HG03108 (cell line): ENCODE results near the gene OPRPN.
A peak's percentile ranks its signal among the peaks of the same experiment; 100 is the strongest.

Source experiments
- ATAC-seq: cut with Tn5 transposase; IDR thresholded peaks from one replicate; pipeline ENCODE4 v1.9.1; 2021; ENCODE audit warnings: moderate library complexity; ENCODE audit not compliant: unreplicated experiment

The OPRPN gene

DNA sequence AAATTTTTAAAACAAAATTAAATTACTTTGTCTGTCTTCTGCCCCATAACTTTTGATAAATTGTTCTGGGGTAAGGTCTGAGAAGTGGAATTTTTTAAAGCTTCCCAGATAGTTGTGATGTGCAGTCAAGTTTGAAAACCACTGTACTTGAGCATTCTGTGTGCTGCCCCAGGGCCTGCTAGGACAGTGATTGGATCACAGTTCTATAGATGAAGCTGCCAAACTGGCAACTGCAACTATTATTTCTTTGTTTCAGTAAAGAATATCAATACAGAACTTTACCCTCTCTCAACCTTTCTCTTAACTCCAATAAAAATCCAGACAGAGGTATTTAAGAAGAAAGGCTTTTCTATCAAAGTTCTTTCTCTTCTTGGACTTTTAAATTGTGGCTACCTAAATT is at the start of gene OPRPN:
TSS of gene OPRPN (plus strand) at position 361 of the 400 bp plus-strand sequence. CDS start 1,346 bp downstream, outside the sequence.
- ATAC-seq: no peak

GRCh38 chr4:70356185-70356584 is 41.6 kb upstream of the OPRPN start:
- no peak for ATAC-seq

GRCh38 chr4:70359115-70359661 is 38.6 kb upstream of the OPRPN start:
- no peak for ATAC-seq

DNA sequence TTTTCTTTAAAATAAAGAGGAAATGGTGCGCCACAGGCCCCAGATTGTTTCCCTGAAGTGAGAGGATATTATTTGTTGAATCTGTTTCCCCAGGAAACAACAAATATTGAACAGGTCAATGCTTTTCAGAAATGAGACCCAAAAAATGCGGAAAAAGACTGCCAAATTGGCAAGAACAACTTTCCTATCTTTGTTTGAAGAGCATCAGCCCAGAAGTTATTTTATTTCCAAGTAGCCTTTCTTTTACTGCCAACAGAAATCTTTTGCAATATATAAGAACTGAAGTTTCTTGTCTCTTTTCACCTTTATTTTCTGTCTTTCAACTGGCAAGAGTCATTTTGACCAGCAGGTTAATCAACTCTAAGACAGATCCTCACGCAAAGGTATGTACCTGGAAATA is 37.3 kb upstream of the OPRPN start, which contains the start of gene SMR3A:
TSS of gene SMR3A (plus strand) at position 301 of the 400 bp plus-strand sequence. CDS start 1,356 bp downstream, outside the sequence.
- ATAC-seq: no peak

DNA sequence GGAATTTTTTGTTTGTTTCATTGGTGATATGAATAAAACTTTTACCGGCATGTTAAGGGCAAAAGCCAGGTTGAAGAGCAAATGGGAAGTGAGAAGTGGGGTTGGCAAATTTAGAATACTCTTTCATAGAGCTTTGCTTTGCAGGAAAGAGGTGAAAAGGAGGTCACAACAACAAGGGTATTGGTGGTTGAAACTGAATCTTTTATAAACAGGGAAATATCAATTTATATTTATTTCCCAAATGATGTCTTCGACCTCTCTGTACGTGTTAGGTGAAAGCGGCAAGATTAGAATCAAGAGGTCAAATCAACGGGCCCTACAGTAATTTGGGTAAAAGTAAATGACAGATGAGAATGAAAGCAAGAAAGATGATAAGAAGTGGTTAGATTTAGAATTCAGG is 33.7 kb upstream of the OPRPN start:
- ATAC-seq: no peak

DNA sequence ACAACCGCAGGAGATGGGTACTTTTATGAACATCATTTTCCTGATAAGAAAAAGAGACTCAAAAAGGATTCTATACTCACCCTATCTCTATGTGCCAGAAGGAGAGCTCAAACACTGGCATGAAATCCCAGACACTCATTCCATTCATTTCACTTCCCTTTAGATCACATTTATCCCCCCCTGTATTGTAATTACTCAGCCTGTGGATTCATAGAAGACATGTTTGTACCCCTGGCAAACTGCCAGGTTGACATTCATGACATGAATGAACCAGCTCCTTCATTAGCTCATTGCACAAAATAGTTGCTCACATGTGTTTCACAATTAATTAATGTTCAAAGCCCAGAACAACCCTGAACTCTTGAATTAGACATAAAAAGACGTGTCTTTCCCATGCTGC is 32.3 kb upstream of the OPRPN start:
- ATAC-seq: no peak

DNA sequence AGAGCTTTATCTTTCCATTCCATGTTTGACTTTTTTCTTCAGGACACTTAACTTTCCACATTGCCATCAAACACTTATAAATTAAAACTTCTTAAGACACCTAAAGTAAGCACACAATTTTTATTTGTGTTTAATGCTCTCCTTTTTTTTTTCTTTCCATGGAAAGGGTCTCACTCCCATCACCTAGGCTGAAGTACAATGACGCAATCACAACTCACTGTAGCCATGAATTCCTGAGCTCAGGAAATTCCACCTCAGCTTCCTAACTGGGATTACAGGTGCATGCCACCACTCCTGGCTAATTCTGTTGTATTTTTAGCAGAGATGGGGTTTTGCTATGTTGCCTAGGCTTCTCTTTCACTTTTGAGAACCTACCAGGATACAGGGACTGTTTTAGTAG is 29.9 kb upstream of the OPRPN start:
- ATAC-seq: no peak

DNA sequence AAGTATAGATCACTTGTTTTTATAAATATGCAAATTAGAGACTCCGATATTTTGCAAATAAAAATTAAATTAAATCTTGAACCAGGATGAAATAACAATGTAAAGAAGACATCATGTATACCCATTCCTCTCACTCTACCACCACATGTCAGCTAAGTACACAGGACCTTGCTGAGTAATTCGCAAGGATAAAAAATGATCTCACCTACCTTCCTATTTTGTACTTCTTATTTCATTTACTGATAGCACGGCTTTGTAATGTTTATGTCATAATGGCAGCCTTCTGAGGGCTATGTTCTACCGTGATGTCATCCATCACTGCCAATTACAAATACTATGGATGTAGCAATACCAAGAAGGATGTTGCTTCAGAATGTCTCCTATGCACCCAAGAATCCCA is 25.8 kb upstream of the OPRPN start:
- ATAC-seq: no peak

GRCh38 chr4:70372760-70373159 is 25.0 kb upstream of the OPRPN start:
- no peak for ATAC-seq

GRCh38 chr4:70380578-70380977 is 17.2 kb upstream of the OPRPN start:
- ATAC-seq: no peak

DNA sequence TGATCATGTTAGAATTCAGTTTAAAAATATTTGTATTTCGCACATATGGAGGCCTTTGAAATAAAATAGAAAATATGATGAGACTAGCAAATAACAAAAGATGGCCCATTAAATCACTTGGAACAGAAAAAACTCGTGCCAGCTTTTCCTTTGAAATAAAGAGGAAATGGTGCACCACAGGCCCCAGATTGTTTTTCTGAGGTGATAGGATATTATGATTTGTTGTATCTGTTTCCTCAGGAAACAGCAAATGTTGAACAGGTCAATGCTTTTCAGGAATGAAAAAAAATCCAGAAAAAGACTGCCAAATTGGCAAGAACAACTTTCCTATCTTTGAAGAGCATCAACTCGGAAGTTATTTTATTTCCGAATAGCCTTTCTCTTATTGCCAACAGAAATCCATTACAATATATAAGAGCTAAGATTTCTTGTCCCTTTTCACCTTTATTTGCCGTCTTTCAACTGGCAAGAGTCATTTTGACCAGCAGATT is 15.0 kb upstream of the OPRPN start, which contains the start of gene SMR3B:
TSS of gene SMR3B (plus strand) at position 441 of the 491 bp plus-strand sequence. CDS start 1,380 bp downstream, outside the sequence.
- ATAC-seq: no peak

- no peak for ATAC-seq
Observed at GRCh38 chr4:70392057-70392776, 5.5 kb upstream of the OPRPN start.

DNA sequence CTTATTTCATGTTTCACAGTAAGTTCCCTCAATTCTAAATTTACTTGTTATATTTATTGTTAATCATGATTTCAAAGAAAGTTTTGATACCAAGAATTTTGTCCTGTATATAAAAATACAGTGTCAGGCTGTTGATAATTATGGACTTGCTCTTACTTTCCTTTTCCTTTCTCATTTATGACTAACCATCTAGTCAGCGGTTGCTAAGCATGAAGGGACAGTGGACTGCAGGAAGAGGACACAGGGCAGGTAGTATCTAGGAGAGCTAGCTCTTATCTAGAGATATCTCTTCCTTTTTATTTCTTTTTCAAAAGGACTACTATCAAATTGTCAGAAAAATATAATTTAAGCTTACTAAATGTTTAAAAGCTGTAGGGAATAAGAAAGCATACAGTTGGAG is 1.6 kb downstream of the OPRPN start:
- ATAC-seq: no peak

DNA sequence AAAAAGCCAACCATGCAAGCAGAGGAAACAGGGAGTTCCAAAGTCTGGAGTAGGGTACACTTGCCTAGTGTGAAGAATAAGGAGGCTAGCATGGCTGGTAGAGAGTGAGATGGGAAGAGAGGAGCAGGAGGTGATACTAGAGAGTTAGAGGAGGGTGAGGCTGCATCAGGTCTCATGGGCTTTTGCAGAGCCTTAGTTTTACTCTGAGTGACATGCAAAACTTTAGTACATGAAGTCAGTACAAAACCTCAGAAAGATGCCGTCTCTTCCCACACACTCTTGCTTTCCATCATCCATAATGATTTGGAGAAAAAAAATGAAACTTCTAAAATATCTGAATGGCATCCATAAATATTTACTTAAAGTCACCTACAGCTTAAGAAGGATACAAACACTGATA is 5.0 kb downstream of the OPRPN start:
- no peak for ATAC-seq

DNA sequence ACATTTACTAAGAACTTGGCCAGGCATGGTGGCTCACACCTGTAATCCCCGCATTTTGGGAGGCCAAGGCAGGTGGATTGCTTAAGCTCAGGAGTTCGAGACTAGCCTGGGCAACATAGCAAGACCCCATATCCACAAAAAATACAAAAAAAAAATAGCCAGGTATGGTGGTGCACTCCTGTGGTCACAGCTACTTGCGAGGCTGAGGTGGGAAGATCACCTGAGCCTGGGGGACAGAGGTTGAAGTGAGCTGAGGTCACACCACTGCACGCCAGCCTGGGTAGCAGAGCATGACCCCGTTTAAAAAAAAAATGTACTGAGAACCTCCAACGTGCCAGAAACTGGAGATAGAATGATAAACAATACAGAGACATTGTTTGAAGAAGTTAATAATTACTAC is 8.0 kb downstream of the OPRPN start:
- ATAC-seq: no peak

GRCh38 chr4:70425306-70425705 is 27.6 kb downstream of the OPRPN start:
- ATAC-seq: no peak

GRCh38 chr4:70426789-70427188 is 29.0 kb downstream of the OPRPN start:
- ATAC-seq: no peak

DNA sequence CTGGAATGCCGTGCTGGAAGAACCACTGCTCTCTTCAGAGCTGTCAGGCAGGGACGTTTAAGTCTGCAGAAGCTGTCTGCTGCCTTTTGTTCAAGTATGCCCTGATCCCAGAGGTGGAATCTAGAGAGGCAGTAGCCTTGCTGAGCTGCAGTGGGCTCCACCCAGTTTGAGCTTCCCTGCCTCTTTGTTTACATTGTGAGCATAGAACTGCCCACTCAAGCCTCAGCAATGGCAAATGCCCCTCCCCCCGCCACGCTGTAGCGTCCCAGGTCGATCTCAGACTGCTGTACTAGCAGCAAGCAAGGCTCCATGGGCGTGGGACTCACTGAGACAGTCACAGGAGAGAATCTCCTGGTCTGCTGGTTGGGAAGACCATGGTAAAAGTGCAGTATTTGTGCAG is 39.5 kb downstream of the OPRPN start:
- ATAC-seq: no peak

DNA sequence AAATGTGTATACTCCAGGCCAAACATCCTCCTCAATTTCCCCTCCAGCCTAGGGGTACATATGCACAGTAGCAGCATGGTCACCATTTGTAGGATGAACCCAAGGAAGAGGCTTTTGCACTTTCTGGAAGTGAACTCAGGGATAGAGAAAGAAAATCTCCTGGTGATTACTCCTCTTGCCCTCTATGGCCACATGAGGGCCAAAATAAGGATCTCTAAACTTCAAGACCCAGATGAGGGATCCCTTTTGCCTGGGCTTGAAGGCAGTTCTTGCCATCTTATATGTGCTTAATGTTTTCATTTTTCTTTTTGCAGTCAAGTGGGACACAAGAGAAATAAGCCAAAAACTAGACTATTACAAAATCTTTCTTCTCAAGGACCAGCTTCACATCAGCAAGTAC is 44.7 kb downstream of the OPRPN start:
- ATAC-seq: no peak

DNA sequence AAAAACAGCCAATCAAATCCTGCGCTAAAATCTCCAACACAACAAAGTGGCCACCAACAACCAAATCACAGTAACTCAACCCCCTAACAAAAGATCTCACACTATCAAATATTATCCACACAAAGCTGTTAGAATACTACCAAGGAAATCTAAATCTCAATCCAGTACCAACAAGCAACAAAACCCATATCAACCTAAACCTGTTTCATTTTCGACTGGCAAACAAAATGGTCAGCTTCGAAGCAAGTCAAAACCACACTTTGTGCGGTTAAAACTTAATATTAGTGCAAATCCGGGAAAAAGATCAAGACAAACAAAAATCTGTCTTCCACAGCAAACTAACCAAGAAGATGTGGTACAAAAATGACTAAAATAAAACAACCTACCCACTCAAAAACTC is 45.6 kb downstream of the OPRPN start:
- no peak for ATAC-seq

DNA sequence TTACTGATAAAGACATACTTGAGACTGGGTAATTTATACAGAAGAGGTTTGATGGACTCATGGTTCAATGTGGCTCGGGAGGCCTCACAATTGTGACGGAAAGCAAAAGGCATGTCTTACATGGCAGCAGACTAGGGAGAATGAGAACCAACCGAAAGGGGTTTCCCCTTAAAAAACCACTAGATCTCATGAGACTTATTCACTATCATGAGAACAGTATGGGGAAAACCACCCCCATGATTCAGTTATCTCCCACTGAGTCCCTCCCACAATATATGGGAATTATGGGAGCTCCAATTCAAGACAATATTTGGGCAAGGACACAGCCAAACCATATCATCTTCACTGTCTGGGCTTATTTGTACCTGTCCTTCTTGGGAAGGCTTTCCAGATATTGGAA is 51.5 kb downstream of the OPRPN start:
- peak; percentile 66 for ATAC-seq

DNA sequence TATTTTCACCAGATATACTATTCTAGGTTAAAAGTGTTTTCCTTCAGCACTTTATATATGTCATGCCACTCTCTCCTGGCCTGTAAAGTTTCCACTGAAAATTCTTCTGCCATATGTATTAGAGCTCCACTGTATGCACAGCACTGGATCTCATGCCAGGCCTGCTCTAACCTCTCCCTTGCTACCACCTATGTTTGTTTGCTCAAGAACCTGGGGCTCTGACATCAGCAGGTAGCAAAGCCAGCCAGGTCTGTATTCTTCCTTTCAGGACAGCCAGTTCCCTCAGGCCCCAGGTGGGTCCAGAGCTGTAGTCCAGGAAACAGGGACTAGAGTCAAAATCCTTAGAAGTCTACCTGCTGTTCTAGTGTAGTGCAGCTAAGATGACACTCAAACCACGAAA is 55.2 kb downstream of the OPRPN start:
- no peak for ATAC-seq
